Cardiac fibroblast (primary cell): ENCODE measurements around the gene PTPRN2.

ENCODE experiments used
- DNase-seq, 2 donors: peaks; one replicate each; pipeline versions ENCODE4 v3.0.0 to v3.0.0-alpha.2; 2010; ENCODE audit warnings: low read depth in 2 of 2
- H3K4me3 ChIP-seq, 2 donors: replicated peaks in 1 of 2; 1 replicate in 1 of 2; 2 replicates in 1 of 2; pipeline ENCODE4 v1.5.1; 2011; ENCODE audit warnings: low read depth in 2 of 2, low read length in 2 of 2, mild to moderate bottlenecking in 2 of 2, moderate library complexity in 1 of 2
- TF ChIP-seq, protein P1 (sequence below): IDR thresholded peaks from one replicate; pipeline ENCODE4 v1.5.1; 2011; ENCODE audit warnings: low read depth, mild to moderate bottlenecking, low read length, inconsistent platforms

PTPRN2 gene

DNA sequence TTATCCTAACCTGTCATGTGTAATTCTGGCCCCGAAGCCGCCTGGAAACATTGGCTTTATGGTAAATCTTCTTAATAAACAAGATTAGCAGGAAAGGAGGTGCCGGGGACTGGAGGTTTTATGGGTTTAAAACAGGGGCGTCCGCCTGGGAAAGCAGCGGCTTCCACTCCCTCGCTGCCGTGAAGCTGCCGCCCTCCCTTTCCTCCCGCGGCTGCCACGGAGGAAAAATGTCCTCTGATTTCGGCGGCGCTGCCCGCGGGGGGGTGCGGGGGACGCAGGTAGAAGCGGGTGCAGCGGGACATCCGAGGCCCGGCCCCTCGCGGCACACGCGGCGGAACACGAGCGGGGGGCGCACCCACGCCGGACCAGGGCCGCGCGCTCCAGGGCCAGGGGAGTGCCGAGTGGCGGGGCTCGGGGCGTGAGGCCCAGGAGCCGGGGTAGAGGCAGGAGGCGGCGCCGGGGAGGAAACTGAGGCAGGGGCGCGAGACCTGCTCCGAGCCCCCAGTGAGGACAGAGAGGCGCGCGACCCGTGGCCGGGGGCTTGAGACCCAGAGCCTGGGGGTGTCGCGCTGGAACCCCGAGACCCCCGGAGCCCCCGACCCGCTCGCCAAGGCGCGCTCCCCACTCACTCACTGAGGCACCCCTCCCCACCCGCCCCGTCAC, 993 bp downstream of the PTPRN2 start:
- TF ChIP-seq, protein P1, sequence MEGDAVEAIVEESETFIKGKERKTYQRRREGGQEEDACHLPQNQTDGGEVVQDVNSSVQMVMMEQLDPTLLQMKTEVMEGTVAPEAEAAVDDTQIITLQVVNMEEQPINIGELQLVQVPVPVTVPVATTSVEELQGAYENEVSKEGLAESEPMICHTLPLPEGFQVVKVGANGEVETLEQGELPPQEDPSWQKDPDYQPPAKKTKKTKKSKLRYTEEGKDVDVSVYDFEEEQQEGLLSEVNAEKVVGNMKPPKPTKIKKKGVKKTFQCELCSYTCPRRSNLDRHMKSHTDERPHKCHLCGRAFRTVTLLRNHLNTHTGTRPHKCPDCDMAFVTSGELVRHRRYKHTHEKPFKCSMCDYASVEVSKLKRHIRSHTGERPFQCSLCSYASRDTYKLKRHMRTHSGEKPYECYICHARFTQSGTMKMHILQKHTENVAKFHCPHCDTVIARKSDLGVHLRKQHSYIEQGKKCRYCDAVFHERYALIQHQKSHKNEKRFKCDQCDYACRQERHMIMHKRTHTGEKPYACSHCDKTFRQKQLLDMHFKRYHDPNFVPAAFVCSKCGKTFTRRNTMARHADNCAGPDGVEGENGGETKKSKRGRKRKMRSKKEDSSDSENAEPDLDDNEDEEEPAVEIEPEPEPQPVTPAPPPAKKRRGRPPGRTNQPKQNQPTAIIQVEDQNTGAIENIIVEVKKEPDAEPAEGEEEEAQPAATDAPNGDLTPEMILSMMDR = no peak
- DNase-seq = no peak
- H3K4me3 ChIP-seq = no peak overlapping the region

DNA sequence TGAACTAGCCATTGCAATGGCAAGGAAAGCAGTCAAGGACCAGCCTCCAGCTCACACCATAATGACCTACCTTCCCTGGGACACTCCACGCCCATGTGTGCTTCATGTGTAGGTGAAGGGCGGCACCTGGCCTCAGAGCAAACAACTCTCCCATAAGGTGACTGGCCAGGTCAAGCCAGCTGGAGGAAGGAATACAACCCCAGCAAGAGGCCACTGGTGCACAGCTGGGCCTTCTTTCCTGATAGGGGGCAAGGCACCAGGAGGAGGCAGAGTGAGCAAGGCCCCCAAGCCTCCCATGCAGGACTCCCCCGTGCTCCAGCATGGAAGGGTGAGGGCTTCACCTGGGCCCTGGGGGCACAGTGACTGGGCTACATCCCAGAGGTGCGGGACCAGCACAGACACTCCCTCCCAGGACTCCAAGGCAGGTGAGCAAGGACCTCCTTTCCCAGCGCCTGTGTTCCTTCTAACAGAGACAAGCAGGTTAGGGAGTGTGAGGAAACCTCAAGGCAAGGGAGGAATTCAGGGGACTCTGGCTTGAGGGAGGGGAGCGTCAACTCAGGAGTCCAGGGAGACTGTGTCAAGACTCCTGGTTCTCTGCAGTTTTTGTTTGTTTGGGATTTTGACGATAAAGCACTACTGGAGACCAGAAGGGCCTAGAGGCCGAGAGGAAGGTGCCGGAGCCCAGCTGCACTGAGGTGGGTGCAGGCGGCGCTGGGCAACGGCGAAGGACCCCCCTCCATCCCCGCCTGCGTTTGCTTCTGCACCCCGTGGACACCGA, 1.7 kb downstream of the PTPRN2 start:
- H3K4me3 ChIP-seq = no peak overlapping the region
- DNase-seq = no peak
- TF ChIP-seq, protein P1 = no peak

DNA sequence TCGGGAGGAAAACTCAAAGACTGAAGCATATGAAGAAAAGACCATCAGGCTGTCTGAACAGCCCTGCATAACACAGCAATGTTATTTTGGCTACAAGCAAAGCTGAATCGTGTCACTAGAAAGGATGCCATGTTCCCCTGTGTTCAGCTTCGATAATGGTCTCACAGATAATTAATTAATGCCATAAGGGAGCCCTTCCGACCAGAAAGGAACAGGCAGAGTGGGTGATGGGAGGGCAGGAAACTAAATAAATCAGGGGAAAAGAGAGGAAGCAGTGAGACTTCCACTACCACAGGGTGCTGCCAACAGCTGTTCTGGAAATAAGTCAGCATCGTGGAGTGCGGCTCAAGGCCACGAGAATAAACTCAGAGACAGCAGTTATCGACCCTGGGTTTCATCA, 3.2 kb downstream of the PTPRN2 start:
- no peak for DNase-seq
- TF ChIP-seq, protein P1 = no peak
- H3K4me3 ChIP-seq = no peak overlapping the region

DNA sequence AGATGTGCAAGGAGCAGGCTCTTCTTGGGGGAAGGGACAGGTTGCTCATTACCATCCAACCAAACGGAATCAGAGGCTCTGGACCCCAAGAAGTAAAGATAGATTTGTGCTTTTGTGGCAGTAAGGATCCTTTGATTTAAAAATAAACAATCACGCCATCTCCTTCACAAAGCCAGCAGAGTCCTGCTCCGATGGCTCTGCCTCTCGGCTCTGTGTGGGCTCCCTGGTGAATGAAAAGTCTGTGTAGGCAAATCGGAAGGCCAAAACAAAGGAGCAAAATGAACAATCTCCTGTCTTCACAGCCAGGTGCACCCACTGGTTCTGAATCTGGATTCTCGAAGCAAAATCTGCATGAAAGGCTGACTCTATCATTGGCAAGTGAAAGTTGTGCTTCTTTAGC, 3.8 kb downstream of the PTPRN2 start:
- TF ChIP-seq, protein P1 = no peak
- H3K4me3 ChIP-seq = no peak overlapping the region
- no peak for DNase-seq

DNA sequence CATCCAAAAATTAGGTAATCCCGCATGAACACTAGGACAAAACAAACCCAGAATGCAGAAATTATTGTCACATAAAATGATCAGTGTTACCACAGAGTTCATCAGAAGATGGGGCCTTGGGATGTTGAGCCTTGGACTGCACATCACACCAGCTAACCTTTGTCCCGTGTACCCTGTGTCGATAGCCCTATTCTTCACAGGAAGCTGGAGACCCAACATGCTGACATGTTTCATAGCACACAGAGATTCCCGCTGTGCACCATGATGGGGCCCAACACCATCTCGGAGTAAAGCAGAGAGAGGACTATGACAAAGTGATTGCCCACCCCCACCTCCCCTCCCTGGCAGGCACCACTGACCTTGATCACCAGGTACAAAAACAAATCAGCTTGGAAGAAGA, 4.5 kb downstream of the PTPRN2 start:
- no peak for DNase-seq
- TF ChIP-seq, protein P1 = no peak

GRCh38 chr7:158582089-158582456, 5.5 kb downstream of the PTPRN2 start:
- TF ChIP-seq, protein P1 = no peak
- H3K4me3 ChIP-seq = no peak overlapping the region
- DNase-seq = no peak

More for the DNA sequence above, 4.5 kb downstream of the PTPRN2 start:
- H3K4me3 ChIP-seq = no peak overlapping the region
